ENCODE measurements around the gene KRT32. TPM values are rescaled to one million over a fixed set of nuclear protein-coding genes. Genes with fewer than 3 reads are reported as not detected.
"Not testable (repeated sequence)": the region's sequence is repeated elsewhere in the genome, so short reads cannot be mapped to it uniquely, and the experiment has no call there.

KRT32 gene
- total RNA-seq, 1 donor: not detected

- DNase-seq (ENCODE audit: low read depth): no peak
- TF ChIP-seq, protein P1, sequence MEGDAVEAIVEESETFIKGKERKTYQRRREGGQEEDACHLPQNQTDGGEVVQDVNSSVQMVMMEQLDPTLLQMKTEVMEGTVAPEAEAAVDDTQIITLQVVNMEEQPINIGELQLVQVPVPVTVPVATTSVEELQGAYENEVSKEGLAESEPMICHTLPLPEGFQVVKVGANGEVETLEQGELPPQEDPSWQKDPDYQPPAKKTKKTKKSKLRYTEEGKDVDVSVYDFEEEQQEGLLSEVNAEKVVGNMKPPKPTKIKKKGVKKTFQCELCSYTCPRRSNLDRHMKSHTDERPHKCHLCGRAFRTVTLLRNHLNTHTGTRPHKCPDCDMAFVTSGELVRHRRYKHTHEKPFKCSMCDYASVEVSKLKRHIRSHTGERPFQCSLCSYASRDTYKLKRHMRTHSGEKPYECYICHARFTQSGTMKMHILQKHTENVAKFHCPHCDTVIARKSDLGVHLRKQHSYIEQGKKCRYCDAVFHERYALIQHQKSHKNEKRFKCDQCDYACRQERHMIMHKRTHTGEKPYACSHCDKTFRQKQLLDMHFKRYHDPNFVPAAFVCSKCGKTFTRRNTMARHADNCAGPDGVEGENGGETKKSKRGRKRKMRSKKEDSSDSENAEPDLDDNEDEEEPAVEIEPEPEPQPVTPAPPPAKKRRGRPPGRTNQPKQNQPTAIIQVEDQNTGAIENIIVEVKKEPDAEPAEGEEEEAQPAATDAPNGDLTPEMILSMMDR (IDR thresholded peaks at IDR 0.05; ENCODE audit: insufficient read depth, low read depth, low read length): no peak
- no peak overlapping the region for H3K4me3 ChIP-seq (ENCODE audit: low read depth, low read length)
These were observed 29.9 kb downstream of the KRT32 start for GRCh38 chr17:41437254-41437653.

DNA sequence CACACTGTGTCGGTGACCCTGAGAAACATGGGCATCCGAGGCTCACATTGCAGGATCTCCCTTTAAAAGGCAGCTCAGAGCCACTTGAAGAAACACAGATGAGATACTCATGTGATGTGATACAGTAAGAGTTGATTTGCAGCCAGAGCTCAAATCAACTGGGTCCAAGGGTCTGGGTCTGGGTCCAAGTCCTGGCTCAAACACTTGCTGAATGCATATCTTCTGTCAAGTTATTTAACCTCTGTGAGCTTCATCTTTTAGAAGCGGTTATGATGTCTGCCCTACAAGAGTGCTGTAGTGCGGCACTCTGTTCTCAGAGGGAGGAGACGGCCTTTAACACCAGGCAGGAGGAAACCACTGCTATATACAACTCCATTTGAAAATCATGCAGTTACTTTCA is 32.8 kb downstream of the KRT32 start:
- TF ChIP-seq, protein P1 (IDR thresholded peaks at IDR 0.05; ENCODE audit: insufficient read depth, low read depth, low read length): no peak
- DNase-seq (ENCODE audit: low read depth): no peak
- H3K4me3 ChIP-seq (ENCODE audit: low read depth, low read length): no peak overlapping the region

- no peak for DNase-seq (ENCODE audit: low read depth)
- H3K4me3 ChIP-seq (ENCODE audit: low read depth, low read length): no peak overlapping the region
- TF ChIP-seq, protein P1 (IDR thresholded peaks at IDR 0.05; ENCODE audit: insufficient read depth, low read depth, low read length): no peak
These were observed 33.2 kb downstream of the KRT32 start for GRCh38 chr17:41434005-41434404.

DNA sequence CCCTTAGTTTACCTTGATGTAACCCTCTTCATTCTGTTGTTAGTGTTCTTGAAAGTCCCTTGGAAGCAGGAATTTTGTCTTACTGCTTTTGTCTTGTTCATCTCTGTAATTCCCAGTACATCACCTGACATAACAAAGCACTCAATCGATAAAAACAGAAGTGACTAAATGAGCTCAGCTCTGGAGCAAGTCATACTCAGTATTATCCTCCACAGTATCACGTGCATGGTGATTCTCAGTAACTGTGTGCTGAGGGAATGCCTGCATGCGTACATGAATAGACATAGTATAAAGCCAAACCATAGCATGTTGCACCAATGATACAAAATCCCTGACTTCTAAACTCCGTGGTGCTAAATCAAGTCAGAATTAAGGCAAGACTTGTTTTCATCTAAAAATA is 33.6 kb downstream of the KRT32 start:
- TF ChIP-seq, protein P1 (IDR thresholded peaks at IDR 0.05; ENCODE audit: insufficient read depth, low read depth, low read length): no peak
- no peak for DNase-seq (ENCODE audit: low read depth)

DNA sequence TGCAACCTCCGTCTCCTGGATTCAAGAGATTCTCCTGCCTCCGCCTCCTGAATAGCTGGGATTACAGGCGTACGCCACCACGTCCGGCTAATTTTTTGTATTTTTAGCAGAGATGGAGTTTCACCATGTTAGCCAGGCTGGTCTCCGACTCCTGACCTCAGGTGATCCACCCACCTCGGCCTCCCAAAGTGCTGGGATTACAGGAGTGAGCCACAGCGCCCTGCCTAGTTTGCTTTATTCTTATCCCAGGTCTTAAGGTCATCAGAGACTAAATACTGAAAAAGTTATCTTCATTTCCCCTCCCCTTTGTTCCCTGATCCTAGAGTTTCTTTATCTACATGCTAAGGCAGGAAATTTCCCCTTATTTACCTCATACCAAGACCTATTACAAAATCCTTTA is 36.8 kb downstream of the KRT32 start:
- DNase-seq (ENCODE audit: low read depth): not testable (repeated sequence)

More for the DNA sequence above, 33.6 kb downstream of the KRT32 start:
- no peak overlapping the region for H3K4me3 ChIP-seq (ENCODE audit: low read depth, low read length)

DNA sequence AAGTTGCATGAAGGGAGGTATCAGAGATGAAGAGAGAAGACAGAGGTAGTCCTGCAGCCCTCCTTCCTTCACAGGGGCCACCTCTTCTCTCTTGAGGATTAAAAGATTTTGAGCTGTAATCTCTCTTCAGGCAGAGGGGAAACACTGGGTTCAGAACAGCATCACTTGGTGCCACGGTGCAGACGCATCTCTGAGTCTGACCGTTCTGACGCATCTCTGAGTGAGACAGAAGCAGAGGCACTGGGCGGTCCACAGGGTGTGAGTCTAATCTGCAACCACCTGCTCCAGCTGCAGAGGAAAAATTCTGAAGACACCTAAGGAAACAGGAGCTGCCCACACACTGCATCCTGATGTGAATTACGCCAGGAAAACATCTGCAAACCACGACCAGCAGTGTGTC is 37.5 kb downstream of the KRT32 start:
- DNase-seq (ENCODE audit: low read depth): no peak
- TF ChIP-seq, protein P1 (IDR thresholded peaks at IDR 0.05; ENCODE audit: insufficient read depth, low read depth, low read length): no peak
- no peak overlapping the region for H3K4me3 ChIP-seq (ENCODE audit: low read depth, low read length)

More for the DNA sequence above, 36.8 kb downstream of the KRT32 start:
- not testable (repeated sequence) for H3K4me3 ChIP-seq (ENCODE audit: low read depth, low read length)

DNA sequence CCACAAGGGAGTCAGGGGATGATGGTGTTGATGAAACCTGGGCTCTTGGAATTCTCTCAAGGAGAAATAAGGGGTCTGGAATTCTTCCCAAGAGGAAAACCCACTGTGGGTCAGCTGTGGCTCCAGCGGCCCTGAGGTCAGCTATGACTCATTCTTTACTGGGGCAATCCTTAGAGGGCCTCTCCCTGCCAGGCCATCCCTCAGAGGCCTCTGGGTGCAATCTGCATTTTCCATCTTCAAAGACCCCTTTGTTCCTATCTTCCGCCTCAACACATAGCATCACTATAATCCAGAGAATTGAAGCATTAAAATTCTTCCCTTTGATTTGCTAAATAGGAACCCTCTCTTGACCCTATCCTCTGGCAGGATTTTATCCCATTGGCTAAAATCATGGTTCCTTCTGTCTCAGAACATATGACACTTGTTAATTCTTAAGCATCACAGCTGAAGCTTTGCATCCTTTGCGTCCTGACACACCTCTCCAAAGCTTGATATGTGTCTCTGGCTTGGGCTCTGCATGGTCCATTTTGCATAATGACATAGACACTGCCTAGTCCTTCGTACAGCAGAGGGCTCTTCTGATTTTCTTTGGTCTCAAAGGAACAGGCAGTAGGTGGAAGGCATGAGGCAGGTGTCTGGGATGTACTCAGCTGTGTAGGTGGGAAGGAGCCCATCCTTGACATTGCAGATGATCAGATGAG is 38.4 kb downstream of the KRT32 start:
- TF ChIP-seq, protein P1 (IDR thresholded peaks at IDR 0.05; ENCODE audit: insufficient read depth, low read depth, low read length): no peak
- H3K4me3 ChIP-seq (ENCODE audit: low read depth, low read length): no peak overlapping the region
- peak; percentile 68 for DNase-seq (ENCODE audit: low read depth)

Data from fibroblast of villous mesenchyme (primary cell).